HG03139 (cell line): ENCODE data around the gene ULBP1.
A peak's percentile ranks its signal among the peaks of the same experiment; 100 is the strongest.
"Not testable (repeated sequence)": the region's sequence is repeated elsewhere in the genome, so short reads cannot be mapped to it uniquely, and the experiment has no call there.

Source experiments
- ATAC-seq: cut with Tn5 transposase; IDR thresholded peaks from one replicate; pipeline ENCODE4 v1.9.1; 2021; ENCODE audit not compliant: unreplicated experiment

ULBP1 gene

DNA sequence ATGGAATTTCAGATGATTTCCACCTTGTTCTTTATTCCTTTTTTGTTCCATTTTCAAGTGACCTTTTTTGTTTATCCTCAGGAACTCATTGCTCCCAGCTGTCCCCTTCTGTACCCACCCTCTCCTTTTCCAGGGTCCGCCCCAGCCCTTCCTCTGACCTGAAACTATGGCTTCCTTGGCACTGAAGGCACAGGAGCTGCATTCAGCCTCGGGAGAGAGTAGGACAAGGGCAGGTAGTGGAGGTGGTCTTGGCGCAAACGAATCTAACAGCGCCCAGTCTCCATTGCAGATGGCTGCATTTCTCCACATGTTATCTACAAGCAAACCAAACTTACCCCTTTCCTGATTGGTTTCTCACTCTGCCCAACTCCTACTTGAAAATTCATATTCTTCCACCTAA lies 30.7 kb upstream of the ULBP1 start:
- ATAC-seq, result no peak

- no peak for ATAC-seq
These were observed 30.3 kb upstream of the ULBP1 start for GRCh38 chr6:149933461-149933860.

DNA sequence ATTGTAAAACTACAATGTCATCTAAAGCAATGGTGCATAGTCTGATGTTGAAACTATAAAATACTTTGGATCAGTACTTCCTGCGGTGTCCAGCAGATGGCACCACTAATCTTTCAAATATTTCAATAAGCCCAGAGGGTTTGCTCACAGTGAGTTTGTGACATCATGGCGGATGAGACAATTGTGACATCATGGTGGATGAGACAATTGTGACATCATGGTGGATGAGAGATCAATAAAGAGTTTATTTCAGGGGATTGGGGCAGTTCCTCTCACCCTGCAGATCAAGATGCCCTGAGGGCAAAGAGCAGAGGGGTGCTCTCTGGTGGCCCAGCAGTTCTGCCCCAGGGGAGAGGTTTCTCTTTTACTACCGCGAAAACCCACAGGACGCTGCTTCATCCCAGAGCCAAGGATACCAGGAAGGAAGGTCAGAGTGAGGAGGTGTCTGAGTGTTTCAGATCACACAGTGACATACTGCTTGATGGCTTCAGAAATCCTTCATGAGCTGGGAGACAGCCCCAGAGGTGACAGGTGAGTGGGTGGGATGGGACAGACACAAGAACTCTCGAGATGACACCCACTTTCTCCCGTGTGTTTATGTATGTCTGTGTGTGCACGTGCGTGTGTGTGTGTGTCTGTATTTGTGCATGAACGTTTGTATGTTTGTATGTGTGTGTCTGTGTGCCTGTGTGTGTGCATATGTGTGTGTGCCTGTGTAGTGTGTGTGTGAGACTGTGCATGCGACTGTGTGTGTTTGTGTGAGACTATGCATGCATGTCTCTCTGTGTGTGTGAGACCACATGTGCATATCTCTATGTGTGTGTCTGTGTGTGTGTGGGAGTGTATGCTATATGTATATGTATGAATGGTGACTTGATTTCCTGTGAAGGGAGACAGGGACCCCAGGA lies 29.2 kb upstream of the ULBP1 start:
- ATAC-seq, result no peak

DNA sequence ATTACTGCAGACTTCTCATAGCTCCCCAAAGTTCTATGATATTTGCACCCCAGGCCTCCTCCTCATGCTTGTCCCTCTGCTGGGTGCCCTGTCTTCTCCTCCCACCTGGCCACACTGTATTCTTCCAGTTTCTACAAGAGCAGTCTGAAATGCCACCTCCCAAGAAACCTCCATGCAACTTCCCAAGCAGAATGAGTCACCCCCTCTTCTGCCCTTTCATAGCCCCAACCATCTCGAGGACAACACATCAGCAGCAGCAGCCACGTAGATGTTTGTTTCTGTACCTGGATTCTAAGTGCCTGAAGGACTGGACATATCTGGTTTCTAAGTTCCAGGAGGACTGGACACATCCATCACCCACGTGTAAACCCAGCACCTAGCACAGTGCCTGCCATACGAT lies 28.5 kb upstream of the ULBP1 start:
- ATAC-seq, result no peak

DNA sequence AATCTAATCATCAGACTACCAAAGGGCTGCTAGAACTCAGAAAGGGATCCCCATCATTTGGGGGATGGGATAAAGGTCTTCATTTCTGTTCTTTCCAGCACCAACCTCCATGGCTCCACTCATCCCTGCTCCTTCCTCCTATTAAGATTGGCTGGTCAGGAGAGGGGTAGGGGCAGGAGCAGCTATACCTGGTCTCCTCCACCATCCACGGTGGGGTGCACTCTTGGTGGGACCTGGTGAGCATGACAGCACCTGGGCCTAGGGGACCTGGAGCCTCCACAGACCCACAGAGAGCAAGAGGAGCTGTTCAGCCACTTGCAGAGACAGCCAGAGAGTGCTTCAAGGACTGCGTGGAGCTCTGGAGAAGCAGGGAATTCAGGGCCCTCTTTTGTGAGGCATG lies 28.1 kb upstream of the ULBP1 start:
- ATAC-seq, result no peak

DNA sequence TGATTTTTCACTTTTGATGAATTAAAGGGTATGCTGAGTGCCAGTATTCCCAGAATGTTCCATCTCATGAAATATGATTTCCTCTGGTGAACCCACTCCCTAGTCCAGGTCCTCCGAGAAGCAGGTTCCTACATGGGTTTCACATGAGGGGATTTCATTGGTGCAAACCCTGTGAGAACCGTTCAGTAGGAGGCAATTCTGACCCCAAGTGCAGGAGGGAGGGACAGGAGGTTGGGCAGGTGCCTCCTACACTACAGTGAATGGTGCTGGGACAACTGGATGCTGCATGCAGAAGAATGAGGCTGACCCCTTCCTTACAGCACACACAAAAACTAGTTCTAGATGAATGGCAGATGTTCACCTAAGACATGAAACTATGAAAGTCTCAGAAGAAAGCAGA lies 27.0 kb upstream of the ULBP1 start:
- ATAC-seq, result no peak

GRCh38 chr6:149938013-149938570 lies 25.7 kb upstream of the ULBP1 start:
- ATAC-seq, result not testable (repeated sequence)

- no peak for ATAC-seq
These were observed 25.0 kb upstream of the ULBP1 start for GRCh38 chr6:149938571-149939355.

DNA sequence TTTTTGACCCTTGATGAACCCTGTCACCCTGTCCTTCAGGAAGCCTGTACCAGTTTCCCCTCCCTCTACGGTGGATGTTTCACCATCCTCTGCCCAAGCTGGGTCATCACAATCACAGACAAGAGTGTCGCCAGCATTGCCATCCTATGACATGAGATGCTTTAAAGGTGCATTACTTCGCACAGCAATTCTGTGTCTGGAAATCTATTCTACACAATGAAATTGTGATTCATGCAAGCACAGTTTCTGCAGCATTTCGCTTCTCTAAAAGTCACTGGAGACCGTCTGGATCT lies 24.4 kb upstream of the ULBP1 start:
- no peak for ATAC-seq

- no peak for ATAC-seq
These were observed 23.7 kb upstream of the ULBP1 start for GRCh38 chr6:149939909-149940671.

GRCh38 chr6:149940672-149940982 lies 23.1 kb upstream of the ULBP1 start:
- no peak for ATAC-seq

DNA sequence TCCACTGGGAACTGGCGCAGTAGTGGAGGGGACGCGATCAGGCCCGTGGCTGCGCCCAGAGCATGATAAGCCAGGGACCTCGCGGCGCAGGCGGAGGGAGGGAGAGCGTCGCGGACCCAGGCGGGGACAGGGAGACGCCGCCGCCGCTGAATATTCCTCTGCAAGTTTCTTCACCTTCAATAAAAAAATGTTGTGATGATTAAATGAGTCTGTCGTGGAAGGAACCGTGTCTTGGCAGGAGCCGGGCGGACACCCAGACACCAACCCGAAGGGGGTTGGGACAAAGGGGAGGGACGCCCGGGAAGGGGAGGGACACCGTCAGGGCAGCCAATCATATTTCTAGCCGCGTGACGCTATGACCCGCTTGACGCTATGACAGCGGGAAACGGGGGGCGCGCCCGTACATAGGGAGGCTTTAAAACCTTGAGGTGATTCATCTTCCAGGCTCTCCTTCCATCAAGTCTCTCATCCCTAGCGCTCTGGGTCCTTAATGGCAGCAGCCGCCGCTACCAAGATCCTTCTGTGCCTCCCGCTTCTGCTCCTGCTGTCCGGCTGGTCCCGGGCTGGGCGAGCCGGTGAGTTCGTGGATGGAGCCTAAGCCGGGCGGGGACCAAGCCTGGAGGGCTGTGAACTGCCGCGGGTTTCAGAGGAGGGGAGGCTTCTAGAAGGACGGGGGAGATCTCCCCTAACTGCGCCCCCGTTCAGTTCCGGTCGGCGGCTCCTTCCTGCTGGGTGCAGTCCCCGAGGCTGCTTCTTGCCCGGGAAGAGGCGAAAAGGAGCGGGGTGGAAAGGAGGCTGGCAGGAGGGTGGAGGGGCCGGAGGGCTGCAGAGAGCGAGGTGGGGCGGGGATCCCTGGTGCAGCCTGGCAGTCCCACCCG lies 21.9 kb upstream of the ULBP1 start, which contains the start of gene ULBP2:
Gene ULBP2 (plus strand): TSS at position 432 of the 878 bp plus-strand sequence. CDS start 59 bp downstream, at position 491.
- ATAC-seq, result peak; percentile 44

DNA sequence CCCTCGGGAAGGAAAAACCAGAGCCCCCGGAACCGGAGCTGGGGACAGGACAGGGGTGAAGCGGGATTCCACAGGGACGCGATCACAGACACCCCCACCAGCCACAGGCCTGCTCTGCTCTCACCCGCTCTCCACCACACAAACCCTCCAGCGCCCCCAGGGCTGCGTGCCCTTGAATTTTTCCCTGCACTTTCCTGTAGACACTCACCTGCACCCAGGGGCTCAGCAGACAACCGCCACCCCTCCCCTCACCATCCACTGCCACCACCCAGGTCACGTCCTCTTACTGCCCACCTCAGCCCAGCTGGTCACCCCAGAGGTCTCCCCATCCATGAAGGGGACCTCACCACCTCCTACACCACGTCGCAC lies 21.3 kb upstream of the ULBP1 start:
- ATAC-seq, result no peak

DNA sequence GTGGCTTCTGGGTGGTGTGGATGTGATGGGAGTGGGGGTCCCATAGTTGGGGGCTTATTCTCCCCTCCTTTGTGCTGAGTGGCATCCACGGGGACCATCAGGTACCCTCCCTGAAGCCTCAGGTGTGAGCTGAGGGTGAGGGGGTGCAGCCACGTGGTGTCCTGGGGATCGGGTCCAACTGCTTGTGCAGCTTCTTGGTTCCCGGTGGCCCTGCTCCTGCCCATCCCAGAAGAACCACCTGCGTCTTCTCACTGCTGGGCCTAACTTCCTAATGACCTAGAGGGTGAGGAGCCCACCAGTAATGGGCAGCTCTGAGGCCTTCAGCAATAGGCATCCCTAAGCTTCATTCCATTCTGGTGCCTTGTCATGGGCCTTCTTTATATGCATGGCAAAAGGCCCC lies 20.4 kb upstream of the ULBP1 start:
- not testable (repeated sequence) for ATAC-seq

GRCh38 chr6:149945276-149945675 lies 18.5 kb upstream of the ULBP1 start:
- not testable (repeated sequence) for ATAC-seq

- ATAC-seq, result not testable (repeated sequence)
These were observed 17.1 kb upstream of the ULBP1 start for GRCh38 chr6:149946631-149947030.

- not testable (repeated sequence) for ATAC-seq
These were observed 16.2 kb upstream of the ULBP1 start for GRCh38 chr6:149947533-149947932.

GRCh38 chr6:149948011-149948410 lies 15.7 kb upstream of the ULBP1 start:
- no peak for ATAC-seq

DNA sequence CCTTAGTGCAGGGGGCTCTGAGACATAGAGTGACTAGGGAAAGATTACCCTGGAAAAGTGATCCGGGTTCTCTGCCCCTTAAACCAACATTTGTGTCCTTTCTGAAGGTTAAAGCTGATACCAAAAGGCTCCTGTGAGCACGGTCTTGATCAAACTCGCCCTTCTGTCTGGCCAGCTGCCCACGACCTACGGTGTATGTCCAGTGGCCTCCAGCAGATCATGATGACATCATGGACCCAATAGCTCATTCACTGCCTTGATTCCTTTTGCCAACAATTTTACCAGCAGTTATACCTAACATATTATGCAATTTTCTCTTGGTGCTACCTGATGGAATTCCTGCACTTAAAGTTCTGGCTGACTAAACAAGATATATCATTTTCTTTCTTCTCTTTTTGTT lies 15.1 kb upstream of the ULBP1 start:
- ATAC-seq, result no peak

DNA sequence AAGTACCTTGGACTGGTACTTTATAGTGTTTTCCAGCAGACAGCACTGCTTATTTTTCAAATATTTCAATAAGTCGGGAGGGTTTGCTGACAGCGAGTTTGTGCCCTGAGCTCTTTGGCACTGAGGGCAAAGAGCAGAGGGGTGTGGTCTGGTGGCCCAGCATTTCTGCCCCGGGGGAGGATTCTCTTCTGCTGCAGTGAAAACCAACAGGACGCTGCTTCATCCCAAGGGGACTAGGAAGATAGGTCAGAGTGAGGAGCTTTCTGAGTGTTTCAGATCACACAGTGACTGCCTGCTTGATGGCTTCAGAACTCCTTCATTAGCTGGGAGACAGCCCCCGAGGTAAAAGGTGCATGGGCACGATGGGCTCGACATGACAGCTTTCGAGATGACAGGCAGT lies 13.3 kb upstream of the ULBP1 start:
- ATAC-seq, result no peak
